GM20000 (cell line): ENCODE data around the gene PPP4R3A.
"Not testable (repeated sequence)": the region's sequence is repeated elsewhere in the genome, so short reads cannot be mapped to it uniquely, and the experiment has no call there.

ENCODE experiments used
- DNase-seq: peaks from one replicate; pipeline ENCODE4 v3.0.0; 2012; ENCODE audit warnings: low spot score
- TF ChIP-seq, protein P1 (sequence below): IDR thresholded peaks from 2 replicates; pipeline ENCODE4 v1.5.1; 2012; ENCODE audit warnings: mild to moderate bottlenecking, control low read depth; ENCODE audit errors: extremely low read depth, missing control alignments

Gene PPP4R3A

DNA sequence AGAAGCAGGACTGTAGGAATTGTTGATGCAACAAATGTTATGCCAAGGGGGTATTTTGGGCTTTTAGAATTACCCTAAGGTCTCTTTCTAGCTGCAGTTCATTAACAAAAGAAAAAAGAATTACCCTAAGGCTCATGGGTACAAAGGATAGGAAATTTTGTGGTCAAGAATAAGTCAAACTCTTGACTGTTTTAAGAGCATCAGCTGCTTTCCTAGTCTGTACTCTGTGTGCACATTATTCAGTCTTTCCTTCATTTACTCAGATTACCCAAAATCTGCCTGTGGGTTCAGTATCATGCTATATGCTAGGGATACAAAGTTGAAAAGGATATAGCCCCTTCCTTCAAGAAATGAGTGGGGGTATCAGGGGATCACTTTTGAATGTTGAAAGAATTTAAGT lies 56.0 kb downstream of the PPP4R3A start:
- DNase-seq = no peak
- TF ChIP-seq, protein P1, sequence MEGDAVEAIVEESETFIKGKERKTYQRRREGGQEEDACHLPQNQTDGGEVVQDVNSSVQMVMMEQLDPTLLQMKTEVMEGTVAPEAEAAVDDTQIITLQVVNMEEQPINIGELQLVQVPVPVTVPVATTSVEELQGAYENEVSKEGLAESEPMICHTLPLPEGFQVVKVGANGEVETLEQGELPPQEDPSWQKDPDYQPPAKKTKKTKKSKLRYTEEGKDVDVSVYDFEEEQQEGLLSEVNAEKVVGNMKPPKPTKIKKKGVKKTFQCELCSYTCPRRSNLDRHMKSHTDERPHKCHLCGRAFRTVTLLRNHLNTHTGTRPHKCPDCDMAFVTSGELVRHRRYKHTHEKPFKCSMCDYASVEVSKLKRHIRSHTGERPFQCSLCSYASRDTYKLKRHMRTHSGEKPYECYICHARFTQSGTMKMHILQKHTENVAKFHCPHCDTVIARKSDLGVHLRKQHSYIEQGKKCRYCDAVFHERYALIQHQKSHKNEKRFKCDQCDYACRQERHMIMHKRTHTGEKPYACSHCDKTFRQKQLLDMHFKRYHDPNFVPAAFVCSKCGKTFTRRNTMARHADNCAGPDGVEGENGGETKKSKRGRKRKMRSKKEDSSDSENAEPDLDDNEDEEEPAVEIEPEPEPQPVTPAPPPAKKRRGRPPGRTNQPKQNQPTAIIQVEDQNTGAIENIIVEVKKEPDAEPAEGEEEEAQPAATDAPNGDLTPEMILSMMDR = no peak

DNA sequence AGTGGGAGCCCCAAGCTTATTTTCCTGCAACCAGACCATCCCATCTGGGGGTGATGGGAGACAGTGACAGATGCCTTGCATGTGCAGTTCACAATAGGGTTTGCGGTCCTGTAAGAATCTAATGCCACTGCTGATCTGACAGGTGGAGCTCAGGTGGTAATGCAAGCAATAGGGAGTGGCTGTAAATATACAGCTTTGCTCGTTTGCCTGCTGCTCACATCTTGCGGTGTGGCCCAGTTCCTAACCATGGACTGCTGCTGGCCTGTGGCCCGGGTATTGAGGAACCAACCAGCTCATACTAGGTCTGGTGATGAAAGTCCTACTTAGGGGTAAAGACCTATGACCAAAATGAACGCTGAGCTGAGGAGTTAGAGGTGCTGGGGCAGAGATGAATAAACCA lies 56.4 kb downstream of the PPP4R3A start:
- TF ChIP-seq, protein P1 = no peak
- no peak for DNase-seq

DNA sequence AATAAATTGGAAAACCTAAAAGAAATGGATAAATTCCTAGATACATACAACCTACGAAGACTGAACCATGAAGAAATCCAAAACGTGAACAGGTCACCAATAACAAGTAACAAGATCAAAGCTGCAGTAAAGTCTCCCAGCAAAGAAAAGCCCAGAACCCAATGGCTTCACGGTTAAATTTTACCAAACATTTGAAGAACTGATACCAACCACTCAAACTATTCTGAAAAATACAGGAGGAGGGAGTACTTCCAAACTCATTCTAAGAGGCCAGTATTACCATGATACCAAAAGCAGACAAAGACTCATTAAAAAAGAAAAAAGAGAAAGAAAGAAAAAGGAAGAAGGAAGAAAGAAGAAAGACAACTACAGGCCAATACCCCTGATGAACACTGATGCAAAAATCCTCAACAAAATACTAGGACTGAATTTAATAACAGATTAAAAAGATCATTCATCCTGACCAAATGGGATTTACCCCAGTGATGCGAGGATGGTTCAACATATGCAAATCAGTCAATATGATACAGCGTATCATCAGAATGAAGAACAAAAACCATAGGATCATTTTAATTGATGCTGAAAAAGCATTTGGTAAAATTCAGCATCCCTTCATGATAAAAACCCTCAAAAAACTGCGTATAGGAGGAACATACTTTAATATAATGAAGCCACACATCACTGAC lies 65.6 kb downstream of the PPP4R3A start:
- TF ChIP-seq, protein P1 = no peak
- no peak for DNase-seq

DNA sequence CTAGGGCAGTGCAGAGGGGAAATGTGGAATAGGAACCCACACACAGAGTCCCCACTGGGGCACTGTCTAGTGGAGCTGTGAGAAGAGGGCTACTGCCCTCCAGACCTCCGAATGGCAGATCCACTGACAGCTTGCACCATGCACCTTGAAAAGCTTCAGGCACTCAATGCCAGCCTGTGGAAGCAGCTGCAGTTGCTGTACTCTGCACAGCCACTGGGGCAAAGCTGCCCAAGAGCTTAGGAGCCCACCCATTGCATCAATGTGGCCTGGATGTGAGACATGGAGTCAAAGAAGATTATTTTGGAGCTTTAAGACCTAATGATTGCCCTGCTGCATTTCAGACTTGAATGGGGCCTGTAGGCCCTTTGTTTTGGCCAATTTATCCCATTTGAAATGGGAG lies 70.8 kb downstream of the PPP4R3A start:
- DNase-seq = no peak
- TF ChIP-seq, protein P1 = no peak

DNA sequence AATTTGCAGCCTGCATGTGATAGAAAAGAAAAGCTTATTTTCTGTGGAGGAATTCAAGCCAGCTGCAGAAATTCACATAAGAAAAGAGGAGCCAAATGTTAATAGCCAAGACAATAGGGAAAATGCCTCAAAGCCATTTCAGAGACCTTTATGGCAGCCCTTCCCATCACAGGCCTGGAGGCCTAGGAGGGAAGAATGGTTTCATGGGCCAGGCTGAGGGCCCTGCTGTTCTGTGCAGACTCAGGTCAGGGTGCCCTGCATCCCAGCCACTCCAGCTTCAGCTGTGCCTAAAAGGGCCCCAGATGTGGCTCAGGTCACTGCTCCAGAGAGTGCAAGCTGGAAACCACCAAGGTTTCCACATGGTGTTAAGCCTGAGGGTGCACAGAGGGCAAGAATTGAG lies 71.3 kb downstream of the PPP4R3A start:
- TF ChIP-seq, protein P1 = no peak
- DNase-seq = no peak

DNA sequence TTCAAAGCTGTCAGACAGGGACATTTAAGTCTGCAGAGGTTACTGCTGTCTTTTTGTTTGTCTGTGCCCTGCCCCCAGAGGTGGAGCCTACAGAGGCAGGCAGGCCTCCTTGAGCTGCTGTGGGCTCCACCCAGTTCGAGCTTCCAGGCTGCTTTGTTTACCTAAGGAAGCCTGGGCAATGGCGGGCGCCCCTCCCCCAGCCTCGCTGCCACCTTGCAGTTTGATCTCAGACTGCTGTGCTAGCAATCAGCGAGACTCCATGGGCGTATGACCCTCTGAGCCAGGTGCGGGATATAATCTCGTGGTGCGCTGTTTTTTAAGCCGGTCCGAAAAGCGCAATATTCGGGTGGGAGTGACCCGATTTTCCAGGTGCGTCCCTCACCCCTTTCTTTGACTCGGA lies 73.8 kb downstream of the PPP4R3A start:
- DNase-seq = not testable (repeated sequence)

DNA sequence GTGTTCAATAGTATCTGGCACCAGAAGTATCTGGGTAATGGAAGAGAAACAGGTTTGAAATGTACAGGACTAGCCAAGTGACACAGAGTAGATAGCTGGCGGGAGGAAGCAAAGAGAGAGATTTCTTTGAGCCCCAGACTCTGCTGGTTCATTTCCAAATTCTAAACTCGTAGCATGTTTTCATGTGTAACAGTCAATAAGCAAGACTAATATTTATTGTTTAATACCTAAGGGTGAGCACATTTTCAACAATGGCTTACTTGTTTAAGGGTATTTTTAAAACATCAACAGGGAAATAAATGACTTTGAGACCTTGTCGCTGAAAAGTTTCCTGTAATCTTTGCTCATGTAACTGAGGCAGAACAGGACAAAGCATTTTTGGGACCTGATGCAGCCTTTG lies 80.7 kb downstream of the PPP4R3A start:
- TF ChIP-seq, protein P1 = no peak
- DNase-seq = no peak

DNA sequence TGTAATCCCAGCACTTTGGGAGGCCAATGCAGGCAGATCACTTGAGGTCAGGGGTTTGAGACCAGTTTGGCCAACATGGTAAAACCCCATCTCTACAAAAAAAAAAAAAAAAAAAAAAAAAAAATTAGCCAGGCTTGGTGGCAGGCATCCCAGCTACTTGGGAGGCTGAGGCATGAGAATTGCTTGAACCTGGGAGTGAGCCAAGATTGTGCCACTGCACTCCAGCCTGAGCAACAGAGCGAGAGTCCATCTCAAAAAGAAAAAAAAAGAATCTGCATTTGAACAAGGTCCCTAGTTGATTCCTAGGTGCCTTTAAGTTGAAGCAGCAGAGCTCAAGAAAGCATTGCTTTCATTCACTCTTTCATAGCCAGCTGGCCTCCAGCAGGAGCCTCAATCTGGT lies 81.2 kb downstream of the PPP4R3A start:
- not testable (repeated sequence) for DNase-seq

DNA sequence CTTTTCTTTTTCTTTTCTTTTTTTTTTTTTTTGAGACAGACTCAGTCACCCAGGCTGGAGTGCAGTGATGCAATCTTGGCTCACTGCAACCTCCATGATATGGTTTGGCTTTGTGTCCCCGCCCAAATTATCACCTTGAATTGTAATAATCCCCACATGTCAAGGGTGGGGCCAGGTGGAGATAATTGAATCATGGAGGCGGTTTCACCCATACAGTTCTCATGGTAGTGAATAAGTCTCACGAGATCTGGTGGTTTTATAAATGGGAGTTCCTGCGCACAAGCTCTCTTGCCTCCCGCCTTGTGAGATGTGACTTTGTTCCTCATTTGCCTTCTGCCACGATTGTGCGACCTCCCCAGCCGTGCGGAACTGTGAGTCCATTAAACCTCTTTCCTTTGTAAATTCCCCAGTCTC lies 84.6 kb downstream of the PPP4R3A start:
- not testable (repeated sequence) for DNase-seq
